SU-DHL-6 (cell line): ENCODE data around the gene MED26.

ENCODE experiments used
- CTCF ChIP-seq: fragments of 200-600 bp; sonication (generic); IDR thresholded peaks from one replicate; pipeline ENCODE4 v1.5.1; 2017; ENCODE audit warnings: antibody characterized with exemption, mild to moderate bottlenecking, low read length, moderate library complexity; ENCODE audit not compliant: insufficient read depth, poor library complexity, severe bottlenecking
- EZH2phosphoT487 ChIP-seq: fragments of 200-600 bp; sonication (generic), shearing (Covaris generic); conservative IDR thresholded peaks from 2 replicates; pipeline ENCODE4 v1.6.1; 2018; ENCODE audit warnings: mild to moderate bottlenecking, antibody characterized with exemption, low read length, moderate library complexity, mixed read lengths

- TF ChIP-seq CTCF: no peak
- TF ChIP-seq EZH2phosphoT487: no peak
These were observed 16.9 kb downstream of the MED26 start for GRCh38 chr19:16611121-16611520.
